ENCODE data around the gene FANCI. TPM values are rescaled to one million over a fixed set of nuclear protein-coding genes. Genes with fewer than 3 reads are reported as not detected.

Gene FANCI
- total and polyA plus RNA-seq, 2 experiments from 2014 or later = 11.2 to 14.2 TPM

GRCh38 chr15:89359471-89360293, 115.9 kb downstream of the FANCI start:
- H4K20me1 ChIP-seq (ENCODE audit: insufficient read depth) = no peaks in the 10 kb centered on the region
- peak overlapping the region; percentile 79; the same call in 1 of the 2 replicates for H3K4me3 ChIP-seq
- no peaks in the 10 kb centered on the region for H3K36me3 ChIP-seq (ENCODE audit: low read depth)
- no peak for DNase-seq
- no peak overlapping the region for H2AFZ ChIP-seq
- peak; percentile 57 for TF ChIP-seq EZH2 (IDR thresholded peaks at IDR 0.05; ENCODE audit: insufficient read depth, poor library complexity, severe bottlenecking)
- TF ChIP-seq EZH2phosphoT487 (IDR thresholded peaks at IDR 0.05; ENCODE audit: insufficient read depth, low read depth) = no peak
- peak overlapping the region; percentile 78 for H3K4me2 ChIP-seq (ENCODE audit: unreplicated experiment)
- no peaks in the 10 kb centered on the region for H3F3A ChIP-seq (ENCODE audit: insufficient read depth)
- no peak overlapping the region for H3K27ac ChIP-seq
- no peaks in the 10 kb centered on the region for H3K79me2 ChIP-seq (ENCODE audit: insufficient read depth)
- H3K9me3 ChIP-seq (ENCODE audit: low read depth) = no peaks in the 10 kb centered on the region
- H3K27me3 ChIP-seq (replicated peaks; ENCODE audit: insufficient read depth) = peaks cover 86% of the 10 kb centered on the region
- 11 to 13% methylated on average over 31 to 32 of the region's 32 CpGs for WGBS, 2 experiments (ENCODE audit: low coverage in 1 of 2, low lambda C conversion rate in 2 of 2, missing lambda C conversion rate in 2 of 2)
- no peak overlapping the region for H3K9ac ChIP-seq
- in situ Hi-C loops (cut with MboI) = loop anchor here (10.0 kb wide), 1 partner anchor 65 kb away; no protein-coding TSS in a partner anchor
- no peaks in the 10 kb centered on the region for H3K4me1 ChIP-seq (ENCODE audit: insufficient read depth)
- no peaks in the 10 kb centered on the region for H3K9me2 ChIP-seq (ENCODE audit: insufficient read depth)

GRCh38 chr15:89360294-89360971, 116.7 kb downstream of the FANCI start:
- H3K4me2 ChIP-seq (ENCODE audit: unreplicated experiment) = no peak overlapping the region
- no peaks in the 10 kb centered on the region for H3K79me2 ChIP-seq (ENCODE audit: insufficient read depth)
- H3K9me3 ChIP-seq (ENCODE audit: low read depth) = no peaks in the 10 kb centered on the region
- H3K4me3 ChIP-seq = no peak overlapping the region
- peaks cover 85% of the 10 kb centered on the region for H3K27me3 ChIP-seq (replicated peaks; ENCODE audit: insufficient read depth)
- H3K9ac ChIP-seq = no peak overlapping the region
- in situ Hi-C loops (cut with MboI) = loop anchor here (10.0 kb wide), 1 partner anchor 64 kb away; no protein-coding TSS in a partner anchor
- TF ChIP-seq EZH2phosphoT487 (IDR thresholded peaks at IDR 0.05; ENCODE audit: insufficient read depth, low read depth) (no peak), EZH2 (IDR thresholded peaks at IDR 0.05; ENCODE audit: insufficient read depth, poor library complexity, severe bottlenecking) (peak; percentile 50)
- no peak overlapping the region for H3K27ac ChIP-seq
- H3K36me3 ChIP-seq (ENCODE audit: low read depth) = no peaks in the 10 kb centered on the region
- no peak overlapping the region for H2AFZ ChIP-seq
- H3K9me2 ChIP-seq (ENCODE audit: insufficient read depth) = no peaks in the 10 kb centered on the region
- H3F3A ChIP-seq (ENCODE audit: insufficient read depth) = no peaks in the 10 kb centered on the region
- DNase-seq = no peak
- WGBS, 2 experiments (ENCODE audit: low coverage in 1 of 2, low lambda C conversion rate in 2 of 2, missing lambda C conversion rate in 2 of 2) = 6 to 10% methylated on average over 20 to 31 of the region's 31 CpGs
- no peaks in the 10 kb centered on the region for H4K20me1 ChIP-seq (ENCODE audit: insufficient read depth)
- no peaks in the 10 kb centered on the region for H3K4me1 ChIP-seq (ENCODE audit: insufficient read depth)

GRCh38 chr15:89361451-89362202, 117.8 kb downstream of the FANCI start:
- no peaks in the 10 kb centered on the region for H3F3A ChIP-seq (ENCODE audit: insufficient read depth)
- H3K9ac ChIP-seq = no peak overlapping the region
- H3K27ac ChIP-seq = no peak overlapping the region
- H3K4me3 ChIP-seq = no peak overlapping the region
- 0 out of 2 replicates have a peak, but pooled peaks have one; percentile 20 for TF ChIP-seq EZH2phosphoT487 (IDR thresholded peaks at IDR 0.05; ENCODE audit: insufficient read depth, low read depth)
- TF ChIP-seq EZH2 (IDR thresholded peaks at IDR 0.05; ENCODE audit: insufficient read depth, poor library complexity, severe bottlenecking) = peak; percentile 89
- H4K20me1 ChIP-seq (ENCODE audit: insufficient read depth) = no peaks in the 10 kb centered on the region
- H3K4me1 ChIP-seq (ENCODE audit: insufficient read depth) = no peaks in the 10 kb centered on the region
- no peaks in the 10 kb centered on the region for H3K9me2 ChIP-seq (ENCODE audit: insufficient read depth)
- in situ Hi-C loops (cut with MboI) = loop anchor here (10.0 kb wide), 1 partner anchor 63 kb away; no protein-coding TSS in a partner anchor
- WGBS, 2 experiments (ENCODE audit: low coverage in 1 of 2, low lambda C conversion rate in 2 of 2, missing lambda C conversion rate in 2 of 2) = 5% methylated on average over 39 to 41 of the region's 41 CpGs
- no peak overlapping the region for H3K4me2 ChIP-seq (ENCODE audit: unreplicated experiment)
- no peaks in the 10 kb centered on the region for H3K36me3 ChIP-seq (ENCODE audit: low read depth)
- no peaks in the 10 kb centered on the region for H3K79me2 ChIP-seq (ENCODE audit: insufficient read depth)
- H3K9me3 ChIP-seq (ENCODE audit: low read depth) = no peaks in the 10 kb centered on the region
- H3K27me3 ChIP-seq (replicated peaks; ENCODE audit: insufficient read depth) = peaks cover 88% of the 10 kb centered on the region
- no peak overlapping the region for H2AFZ ChIP-seq
- peak; percentile 78 for DNase-seq

Data from GM23248 (cell line).